Neural progenitor cell (in vitro differentiated cells): ENCODE results near the gene PXDN.

Experiments
- EZH2 ChIP-seq: fragments of 200-600 bp; sonication (generic); IDR thresholded peaks from 2 replicates; pipeline ENCODE4 v1.6.1; 2017; ENCODE audit warnings: antibody characterized with exemption, mild to moderate bottlenecking, moderate library complexity
- EZH2phosphoT487 ChIP-seq: fragments of 200-600 bp; sonication (generic); IDR thresholded peaks from 2 replicates; pipeline ENCODE4 v1.6.1; 2017; ENCODE audit warnings: antibody characterized with exemption
- TF ChIP-seq, protein P1 (sequence below): fragments of 200-600 bp; sonication (generic); IDR thresholded peaks from 2 replicates; pipeline ENCODE4 v1.5.1; 2017; ENCODE audit warnings: antibody characterized with exemption, mild to moderate bottlenecking

DNA sequence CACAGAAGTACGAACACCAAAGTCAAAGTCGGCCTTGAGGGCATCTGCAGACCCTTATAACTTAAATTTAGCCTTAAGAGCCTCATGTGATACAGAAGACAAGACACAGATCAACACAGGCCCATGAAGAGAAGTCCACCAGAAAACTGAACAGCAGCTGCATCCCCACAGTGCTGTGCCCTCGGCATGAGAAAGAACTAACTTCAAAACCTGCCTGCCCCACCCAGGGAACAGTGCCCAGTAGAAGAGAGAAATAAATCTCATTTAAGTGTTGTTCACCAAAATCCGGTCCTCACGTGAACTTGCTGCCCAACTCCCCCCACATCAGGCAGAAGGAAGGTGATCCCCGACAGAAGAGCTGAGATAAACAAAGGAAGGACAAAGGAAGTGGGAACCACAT is 73.7 kb downstream of the PXDN start:
- TF ChIP-seq, protein P1, sequence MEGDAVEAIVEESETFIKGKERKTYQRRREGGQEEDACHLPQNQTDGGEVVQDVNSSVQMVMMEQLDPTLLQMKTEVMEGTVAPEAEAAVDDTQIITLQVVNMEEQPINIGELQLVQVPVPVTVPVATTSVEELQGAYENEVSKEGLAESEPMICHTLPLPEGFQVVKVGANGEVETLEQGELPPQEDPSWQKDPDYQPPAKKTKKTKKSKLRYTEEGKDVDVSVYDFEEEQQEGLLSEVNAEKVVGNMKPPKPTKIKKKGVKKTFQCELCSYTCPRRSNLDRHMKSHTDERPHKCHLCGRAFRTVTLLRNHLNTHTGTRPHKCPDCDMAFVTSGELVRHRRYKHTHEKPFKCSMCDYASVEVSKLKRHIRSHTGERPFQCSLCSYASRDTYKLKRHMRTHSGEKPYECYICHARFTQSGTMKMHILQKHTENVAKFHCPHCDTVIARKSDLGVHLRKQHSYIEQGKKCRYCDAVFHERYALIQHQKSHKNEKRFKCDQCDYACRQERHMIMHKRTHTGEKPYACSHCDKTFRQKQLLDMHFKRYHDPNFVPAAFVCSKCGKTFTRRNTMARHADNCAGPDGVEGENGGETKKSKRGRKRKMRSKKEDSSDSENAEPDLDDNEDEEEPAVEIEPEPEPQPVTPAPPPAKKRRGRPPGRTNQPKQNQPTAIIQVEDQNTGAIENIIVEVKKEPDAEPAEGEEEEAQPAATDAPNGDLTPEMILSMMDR: no peak
- TF ChIP-seq EZH2: no peak
- TF ChIP-seq EZH2phosphoT487: no peak
